GM21825 (cell line): Measurements from ENCODE around the gene MIPOL1.
"Not testable (repeated sequence)": the region's sequence is repeated elsewhere in the genome, so short reads cannot be mapped to it uniquely, and the experiment has no call there.

ENCODE experiments used
- ATAC-seq: cut with Tn5 transposase; IDR thresholded peaks from one replicate; pipeline ENCODE4 v1.9.1; 2021; ENCODE audit warnings: mild to moderate bottlenecking, moderate library complexity; ENCODE audit not compliant: unreplicated experiment

The MIPOL1 gene

GRCh38 chr14:37186865-37187264, 10.9 kb upstream of the MIPOL1 start:
- no peak for ATAC-seq

- ATAC-seq = no peak
Observed at GRCh38 chr14:37187294-37187693, 10.4 kb upstream of the MIPOL1 start.

- not testable (repeated sequence) for ATAC-seq
Observed at GRCh38 chr14:37187840-37188577, 9.7 kb upstream of the MIPOL1 start.

GRCh38 chr14:37189733-37190132, 8.0 kb upstream of the MIPOL1 start:
- not testable (repeated sequence) for ATAC-seq

GRCh38 chr14:37194698-37195097, 3.0 kb upstream of the MIPOL1 start:
- no peak for ATAC-seq

- no peak for ATAC-seq
Observed at GRCh38 chr14:37195327-37195726, 2.4 kb upstream of the MIPOL1 start.

- no peak for ATAC-seq
Observed at GRCh38 chr14:37196604-37197420, 925 bp upstream of the MIPOL1 start.

- ATAC-seq = no peak
Observed at GRCh38 chr14:37198273-37198598, 499 bp downstream of the MIPOL1 start.

GRCh38 chr14:37198907-37199306, 1.2 kb downstream of the MIPOL1 start:
- no peak for ATAC-seq

GRCh38 chr14:37201724-37202123, 4.0 kb downstream of the MIPOL1 start:
- ATAC-seq = no peak

GRCh38 chr14:37202265-37202664, 4.5 kb downstream of the MIPOL1 start:
- ATAC-seq = no peak

GRCh38 chr14:37202812-37203211, 5.1 kb downstream of the MIPOL1 start:
- ATAC-seq = no peak

GRCh38 chr14:37203423-37203822, 5.7 kb downstream of the MIPOL1 start:
- ATAC-seq = no peak

- not testable (repeated sequence) for ATAC-seq
Observed at GRCh38 chr14:37205623-37206605, 8.2 kb downstream of the MIPOL1 start.

GRCh38 chr14:37209617-37210016, 11.9 kb downstream of the MIPOL1 start:
- not testable (repeated sequence) for ATAC-seq

GRCh38 chr14:37210448-37210847, 12.7 kb downstream of the MIPOL1 start:
- no peak for ATAC-seq

GRCh38 chr14:37213016-37213415, 15.3 kb downstream of the MIPOL1 start:
- ATAC-seq = no peak

- ATAC-seq = no peak
Observed at GRCh38 chr14:37215345-37215744, 17.6 kb downstream of the MIPOL1 start.

- no peak for ATAC-seq
Observed at GRCh38 chr14:37221073-37221472, 23.3 kb downstream of the MIPOL1 start.

- ATAC-seq = no peak
Observed at GRCh38 chr14:37223947-37224474, 26.3 kb downstream of the MIPOL1 start.

GRCh38 chr14:37225668-37226067, 27.9 kb downstream of the MIPOL1 start:
- ATAC-seq = not testable (repeated sequence)
